GM12891 (cell line): Measurements from ENCODE around the gene ADAMTS3.

Experiments
- POLR2A ChIP-seq: IDR thresholded peaks from 2 replicates; pipeline ENCODE4 v1.6.1; 2011; ENCODE audit warnings: low read depth, low read length, control low read depth
- POLR2AphosphoS5 ChIP-seq: IDR thresholded peaks from 2 replicates; pipeline ENCODE4 v1.6.1; 2011; ENCODE audit warnings: low read depth, low read length, control low read depth

- TF ChIP-seq POLR2AphosphoS5, result no peak
- TF ChIP-seq POLR2A, result no peak
These were observed 177.7 kb downstream of the ADAMTS3 start for GRCh38 chr4:72391281-72391680.
